Fibroblast of lung (primary cell): ENCODE measurements around the gene NCAM2. TPM values are rescaled to one million over a fixed set of nuclear protein-coding genes. Genes with fewer than 3 reads are reported as not detected.

Experiments
- DNase-seq, 2 donors: peaks; one replicate each; pipeline versions ENCODE4 v3.0.0 to v3.0.0-alpha.2; 2010; ENCODE audit warnings: low read depth in 2 of 2
- H2AFZ ChIP-seq: 2 replicates; pipeline ENCODE4 v1.5.1; 2012; ENCODE audit warnings: low read length, control low read depth, inconsistent platforms
- H3K27ac ChIP-seq: 2 replicates; pipeline ENCODE4 v1.5.1; 2011; ENCODE audit warnings: low read length, control low read depth; ENCODE audit not compliant: insufficient read depth
- H3K27me3 ChIP-seq: 2 replicates; pipeline ENCODE4 v1.5.1; 2011; ENCODE audit warnings: mild to moderate bottlenecking, low read length; ENCODE audit not compliant: control insufficient read depth, insufficient read depth
- H3K36me3 ChIP-seq: 2 replicates; pipeline ENCODE4 v1.5.1; 2011; ENCODE audit warnings: low read length; ENCODE audit not compliant: control insufficient read depth, insufficient read depth
- H3K4me1 ChIP-seq: 2 replicates; pipeline ENCODE4 v1.5.1; 2011; ENCODE audit warnings: low read length; ENCODE audit not compliant: control insufficient read depth, insufficient read depth; ENCODE audit errors: extremely low read depth
- H3K4me2 ChIP-seq: 2 replicates; pipeline ENCODE4 v1.5.1; 2011; ENCODE audit warnings: low read length, control low read depth; ENCODE audit not compliant: insufficient read depth; ENCODE audit errors: extremely low read depth
- H3K4me3 ChIP-seq, 4 experiments: fragments of 200-600 bp in 1 of 4; sonication (generic) in 1 of 4; replicated peaks in 1 of 4; 2 replicates each; pipeline ENCODE4 v1.5.1; 2011 to 2016; ENCODE audit warnings: low read length in 4 of 4, low read depth in 3 of 4, mild to moderate bottlenecking in 3 of 4, control low read depth in 2 of 4, inconsistent platforms in 1 of 4, mixed read lengths in 1 of 4; ENCODE audit not compliant: insufficient read depth in 1 of 4; ENCODE audit errors: control extremely low read depth in 1 of 4
- H3K79me2 ChIP-seq: 2 replicates; pipeline ENCODE4 v1.5.1; 2012; ENCODE audit warnings: mild to moderate bottlenecking, low read length, inconsistent platforms; ENCODE audit not compliant: control insufficient read depth, insufficient read depth
- H3K9ac ChIP-seq: 2 replicates; pipeline ENCODE4 v1.5.1; 2011; ENCODE audit warnings: mild to moderate bottlenecking, low read length, control low read depth; ENCODE audit not compliant: insufficient read depth
- H3K9me3 ChIP-seq: 2 replicates; pipeline ENCODE4 v1.5.1; 2012; ENCODE audit warnings: low read depth, low read length; ENCODE audit not compliant: control insufficient read depth, insufficient read depth
- H4K20me1 ChIP-seq: 2 replicates; pipeline ENCODE4 v1.5.1; 2011; ENCODE audit warnings: low read length; ENCODE audit not compliant: control insufficient read depth, insufficient read depth; ENCODE audit errors: extremely low read depth
- CTCF ChIP-seq, 2 donors: IDR thresholded peaks in 1 of 2; conservative IDR thresholded peaks in 1 of 2; 1 replicate in 1 of 2; 2 replicates in 1 of 2; pipeline ENCODE4 v1.5.1; 2011 to 2012; ENCODE audit warnings: low read length in 2 of 2, control low read depth in 1 of 2, inconsistent platforms in 1 of 2, low read depth in 1 of 2, mild to moderate bottlenecking in 1 of 2
- EZH2 ChIP-seq: IDR thresholded peaks from 2 replicates; pipeline ENCODE4 v1.5.1; 2012; ENCODE audit warnings: low read length, control low read depth, mild to moderate bottlenecking; ENCODE audit errors: missing control alignments
- polyA plus RNA-seq, 2 donors: library from polyadenylated mRNA; depleted of rRNA in 1 of 2; stranded (reverse) in 1 of 2; unstranded in 1 of 2; fragments of >200 nt; gene quantifications; 2 replicates each; pipeline ENCODE4 v1.2.1, GENCODE V29; 2011 to 2012; ENCODE audit warnings: missing spikeins in 1 of 2
- total RNA-seq: library from RNA; depleted of rRNA; stranded (reverse); fragments of >200 nt; gene quantifications from 2 replicates; pipeline ENCODE4 v1.2.1, GENCODE V29; 2014

Gene NCAM2
- total and polyA plus RNA-seq, 2 donors (not counting 1 experiment from before 2014, with no cell fraction given): 5.6 to 11.1 TPM

GRCh38 chr21:21114461-21114860 is 116.3 kb downstream of the NCAM2 start:
- H3K4me1 ChIP-seq: no peaks in the 10 kb centered on the region
- no peak for DNase-seq
- H3K27ac ChIP-seq: no peak overlapping the region
- H3K4me2 ChIP-seq: no peak overlapping the region
- no peaks in the 10 kb centered on the region for H3K79me2 ChIP-seq
- no peaks in the 10 kb centered on the region for H3K9me3 ChIP-seq
- TF ChIP-seq EZH2: no peak
- TF ChIP-seq CTCF (conservative IDR thresholded peaks at IDR 0.05 in 1 of 2, IDR thresholded peaks at IDR 0.05 in 1 of 2; ENCODE audit: low read depth in 1 of 2, low read length in 2 of 2): no peak
- H3K4me3 ChIP-seq: no peak overlapping the region
- H3K9ac ChIP-seq: no peak overlapping the region
- no peaks in the 10 kb centered on the region for H4K20me1 ChIP-seq
- no peaks in the 10 kb centered on the region for H3K27me3 ChIP-seq
- H3K36me3 ChIP-seq: no peaks in the 10 kb centered on the region
- no peak overlapping the region for H2AFZ ChIP-seq

- DNase-seq: no peak
- Histone ChIP-seq H4K20me1 (no peaks in the 10 kb centered on the region), H3K9me3 (no peaks in the 10 kb centered on the region), H3K36me3 (no peaks in the 10 kb centered on the region), H3K27ac (no peak overlapping the region), H3K4me2 (no peak overlapping the region), H3K79me2 (no peaks in the 10 kb centered on the region), H2AFZ (no peak overlapping the region), H3K9ac (no peak overlapping the region), H3K4me3 (no peak overlapping the region), H3K4me1 (no peaks in the 10 kb centered on the region), H3K27me3 (no peaks in the 10 kb centered on the region)
- TF ChIP-seq CTCF (conservative IDR thresholded peaks at IDR 0.05 in 1 of 2, IDR thresholded peaks at IDR 0.05 in 1 of 2; ENCODE audit: low read depth in 1 of 2, low read length in 2 of 2) (no peak), EZH2 (no peak)
These were observed 120.9 kb downstream of the NCAM2 start for GRCh38 chr21:21119091-21119490.

- Histone ChIP-seq H3K4me2 (no peak overlapping the region), H2AFZ (no peak overlapping the region), H3K9me3 (no peaks in the 10 kb centered on the region), H3K79me2 (no peaks in the 10 kb centered on the region), H3K27ac (no peak overlapping the region), H4K20me1 (no peaks in the 10 kb centered on the region), H3K36me3 (no peaks in the 10 kb centered on the region), H3K9ac (no peak overlapping the region), H3K4me1 (no peaks in the 10 kb centered on the region), H3K27me3 (no peaks in the 10 kb centered on the region), H3K4me3 (no peak overlapping the region)
- DNase-seq: no peak
- TF ChIP-seq EZH2 (no peak), CTCF (conservative IDR thresholded peaks at IDR 0.05 in 1 of 2, IDR thresholded peaks at IDR 0.05 in 1 of 2; ENCODE audit: low read depth in 1 of 2, low read length in 2 of 2) (no peak)
These were observed 124.5 kb downstream of the NCAM2 start for GRCh38 chr21:21122680-21123079.
